GM10266 (cell line): Measurements from ENCODE around the gene JAK1.

ENCODE experiments used
- DNase-seq: peaks from one replicate; pipeline ENCODE4 v3.0.0; 2012; ENCODE audit errors: extremely low spot score
- CTCF ChIP-seq: IDR thresholded peaks from 2 replicates; pipeline ENCODE4 v1.5.1; 2012; ENCODE audit warnings: mild to moderate bottlenecking, low read depth; ENCODE audit not compliant: control insufficient read depth, insufficient read depth; ENCODE audit errors: missing control alignments

JAK1 gene

GRCh38 chr1:64979358-64979757 lies 13.0 kb upstream of the JAK1 start:
- no peak for DNase-seq
- TF ChIP-seq CTCF, result no peak

- TF ChIP-seq CTCF, result no peak
Measured at GRCh38 chr1:64976361-64976760, 10.0 kb upstream of the JAK1 start.

GRCh38 chr1:64975740-64976139 lies 9.4 kb upstream of the JAK1 start:
- DNase-seq, result no peak
- no peak for TF ChIP-seq CTCF

More at GRCh38 chr1:64976361-64976760, 10.0 kb upstream of the JAK1 start:
- no peak for DNase-seq

GRCh38 chr1:64975127-64975526 lies 8.8 kb upstream of the JAK1 start:
- no peak for TF ChIP-seq CTCF
- no peak for DNase-seq

- no peak for DNase-seq
- TF ChIP-seq CTCF, result no peak
Measured at GRCh38 chr1:64974288-64974825, 8.0 kb upstream of the JAK1 start.

- no peak for TF ChIP-seq CTCF
- DNase-seq, result no peak
Measured at GRCh38 chr1:64973061-64973647, 6.8 kb upstream of the JAK1 start.

- TF ChIP-seq CTCF, result no peak
- no peak for DNase-seq
Measured at GRCh38 chr1:64969305-64970046, 3.1 kb upstream of the JAK1 start.
